Measurements from ENCODE around the gene TREM2.

Gene TREM2

GRCh38 chr6:41182069-41183034 lies 19.4 kb upstream of the TREM2 start:
- DNase-seq: peak; percentile 41

GRCh38 chr6:41181566-41181965 lies 18.6 kb upstream of the TREM2 start:
- DNase-seq: no peak

DNA sequence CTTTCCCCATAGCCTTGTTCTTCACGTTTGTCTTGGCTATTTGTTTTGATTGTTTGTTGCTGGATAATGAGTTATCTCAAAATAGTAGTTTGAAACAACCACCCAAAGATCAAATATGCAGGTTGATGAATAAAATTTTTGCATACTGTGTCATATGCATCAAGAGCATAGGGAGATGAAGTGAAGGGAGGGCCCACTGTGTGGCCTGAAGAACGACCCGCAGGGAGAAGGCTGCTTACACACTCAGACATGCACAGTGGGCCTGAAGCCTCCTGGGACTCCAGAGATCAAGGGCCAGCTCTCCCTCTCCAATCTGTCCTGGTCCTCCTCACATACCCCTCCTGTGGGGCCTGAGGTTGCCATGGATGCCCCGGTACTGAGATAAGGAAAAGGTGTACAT lies 16.2 kb upstream of the TREM2 start:
- no peak for DNase-seq

- DNase-seq: no peak
Observed at GRCh38 chr6:41177695-41178094, 14.8 kb upstream of the TREM2 start.

DNA sequence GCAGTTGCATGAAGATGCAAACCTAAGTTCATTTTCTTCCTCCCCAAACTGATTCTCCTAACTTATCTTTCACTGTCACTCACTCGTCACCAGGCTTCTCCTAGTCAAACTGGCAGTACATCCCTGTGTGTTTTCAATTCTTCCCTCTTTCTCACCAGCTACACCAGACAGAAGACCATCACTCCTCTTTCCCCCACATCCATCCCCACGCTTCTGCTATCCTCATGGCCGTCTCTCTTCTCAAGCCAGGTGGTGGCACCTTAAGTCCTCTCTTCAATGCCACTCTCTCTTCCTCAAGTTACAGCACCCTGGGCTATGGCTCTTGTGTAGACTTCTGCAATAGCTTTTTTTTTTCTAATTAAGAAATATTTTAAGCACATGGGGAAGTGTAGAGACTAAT lies 14.4 kb upstream of the TREM2 start:
- no peak for DNase-seq

DNA sequence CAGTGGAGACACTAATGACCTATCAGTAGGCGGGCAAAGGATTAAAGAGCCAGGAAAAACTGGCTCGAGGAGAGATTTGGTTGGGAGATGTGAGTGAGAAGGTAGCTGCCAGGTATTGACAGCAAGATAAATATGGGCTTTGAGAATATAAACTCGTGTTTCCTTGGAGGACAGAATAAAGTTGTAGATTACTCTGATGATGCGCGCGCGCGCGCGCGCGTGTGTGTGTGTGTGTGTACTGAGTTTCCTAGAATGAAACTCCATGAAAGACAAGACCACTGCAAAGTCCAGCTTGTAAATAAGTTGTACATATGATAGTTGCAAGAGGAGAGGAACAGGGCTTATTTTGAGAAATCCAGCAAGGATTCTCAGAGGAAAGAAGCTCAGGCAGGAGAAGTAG lies 13.3 kb upstream of the TREM2 start:
- no peak for DNase-seq

DNA sequence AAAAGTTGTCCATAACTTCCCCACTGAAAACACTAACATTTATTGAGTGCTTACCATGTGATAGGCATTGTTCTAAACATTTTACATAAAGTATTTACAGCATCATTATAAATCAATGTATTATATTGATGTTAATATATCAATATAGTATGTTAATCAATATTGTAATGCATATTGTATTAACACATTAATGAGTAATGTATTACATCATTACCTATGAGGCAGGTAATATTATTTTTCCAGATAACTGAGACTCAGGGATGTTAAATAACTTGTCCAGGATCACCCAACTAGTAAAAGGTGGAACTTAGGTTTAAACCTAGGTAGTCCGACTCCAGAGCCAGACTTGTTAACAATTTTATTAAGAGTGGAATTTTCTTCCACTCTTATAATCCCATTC lies 12.2 kb upstream of the TREM2 start:
- DNase-seq: no peak

GRCh38 chr6:41174610-41175009 lies 11.7 kb upstream of the TREM2 start:
- no peak for DNase-seq

GRCh38 chr6:41171908-41172307 lies 9.0 kb upstream of the TREM2 start:
- no peak for DNase-seq

DNA sequence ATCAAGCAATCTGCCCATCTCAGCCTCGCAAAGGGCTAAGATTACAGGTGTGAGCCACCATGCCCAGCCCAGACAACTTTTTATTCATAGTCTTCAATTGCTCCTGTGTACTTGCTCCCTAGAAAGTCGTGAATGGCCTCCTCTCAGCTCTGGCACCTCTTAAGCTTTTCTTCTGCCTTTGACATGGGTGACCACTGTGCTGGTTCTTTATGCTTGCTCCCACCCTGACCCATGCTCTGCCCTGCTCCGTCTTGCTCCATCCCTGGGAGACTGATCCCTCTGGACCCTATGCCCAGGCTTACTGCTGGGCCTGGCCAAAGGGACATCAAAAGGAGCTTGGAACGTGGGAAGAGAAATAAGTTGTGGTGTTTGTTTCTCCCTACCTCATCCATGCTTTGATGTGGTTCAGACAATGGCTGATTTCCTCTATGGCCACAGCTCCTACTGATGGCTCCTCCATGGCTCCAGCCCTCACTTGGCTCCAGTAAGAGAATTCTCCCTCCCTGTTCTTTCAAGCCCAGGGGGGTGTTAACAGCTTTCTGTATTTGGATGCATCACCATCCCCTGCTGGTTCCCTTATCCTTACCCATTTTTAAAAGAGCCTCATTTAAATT lies 7.7 kb upstream of the TREM2 start:
- DNase-seq: no peak

GRCh38 chr6:41167173-41167963 lies 4.5 kb upstream of the TREM2 start:
- no peak for DNase-seq

DNA sequence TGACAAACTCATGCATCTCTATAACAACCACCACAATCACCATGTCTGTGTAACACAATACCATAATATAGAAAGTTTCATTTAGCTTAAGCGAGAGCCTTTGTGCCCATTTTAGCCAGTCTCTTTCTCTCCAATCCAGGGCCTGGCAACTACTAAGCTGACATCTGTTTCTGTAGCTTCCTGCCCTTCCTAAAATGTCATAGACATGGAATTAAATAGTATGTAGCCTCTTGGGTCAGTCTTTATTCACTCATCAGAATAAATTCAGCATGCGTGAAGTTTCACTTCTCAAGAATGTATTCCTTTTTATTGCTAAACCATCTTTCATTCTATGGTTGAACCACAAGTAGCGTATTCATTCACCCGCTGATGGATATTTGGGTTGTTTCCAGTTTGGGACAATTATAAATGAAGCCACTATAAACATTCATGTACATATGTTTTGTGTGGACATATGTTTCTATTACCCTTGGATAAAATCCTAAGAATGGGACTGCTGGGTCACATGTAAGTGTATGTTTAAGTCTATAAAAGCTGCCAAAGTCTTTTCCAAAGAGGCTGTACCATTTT lies 1.7 kb upstream of the TREM2 start:
- DNase-seq: no peak

DNA sequence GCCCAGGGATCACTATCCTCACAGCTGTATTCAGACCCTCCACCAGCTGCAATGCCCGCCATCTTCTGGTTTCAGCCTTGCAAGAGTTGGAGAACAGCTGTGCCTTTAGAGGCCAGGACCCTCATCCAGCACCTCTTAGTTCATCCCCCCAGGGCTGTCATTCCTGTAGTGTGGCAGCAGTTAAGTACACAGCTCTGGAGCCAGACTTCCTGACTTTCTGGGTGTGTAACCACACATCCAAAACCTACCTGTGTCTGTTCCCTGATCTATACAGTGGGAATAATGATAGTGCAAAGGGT lies 452 bp upstream of the TREM2 start:
- no peak for DNase-seq

DNA sequence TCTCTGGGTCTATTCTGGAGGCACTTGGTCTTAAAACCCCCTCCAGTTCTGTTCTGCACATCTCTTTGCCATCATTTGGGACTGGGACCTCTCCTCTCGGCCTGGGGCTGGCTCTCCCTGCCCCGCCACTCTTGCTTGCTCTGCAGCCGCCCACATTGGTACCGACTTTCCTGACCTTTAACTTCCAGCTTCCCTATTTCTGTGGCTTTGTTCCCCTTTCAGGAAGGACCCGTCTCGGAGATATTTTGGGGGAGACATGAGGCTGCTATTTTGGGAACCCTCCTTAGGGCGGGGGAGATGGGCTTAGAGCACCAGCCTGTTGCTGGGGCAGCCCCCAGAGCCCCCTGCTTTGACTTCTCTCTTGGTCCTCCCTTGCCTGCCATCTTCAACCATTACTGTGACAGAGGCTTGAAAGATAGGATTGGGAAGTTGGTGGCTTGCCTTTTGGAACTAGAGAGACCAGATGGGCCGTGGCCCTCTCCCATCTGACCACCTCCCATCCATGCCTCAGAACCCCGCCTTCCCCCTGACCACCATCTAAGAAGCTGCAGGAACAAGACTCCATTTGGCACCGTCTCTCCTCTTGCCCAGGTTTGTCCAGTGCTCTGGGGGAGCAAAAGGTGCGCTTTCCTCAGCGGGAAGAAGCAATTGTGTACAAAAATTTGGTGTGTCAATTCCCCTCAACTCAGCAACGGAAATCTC lies 914 bp downstream of the TREM2 start:
- DNase-seq: no peak

DNA sequence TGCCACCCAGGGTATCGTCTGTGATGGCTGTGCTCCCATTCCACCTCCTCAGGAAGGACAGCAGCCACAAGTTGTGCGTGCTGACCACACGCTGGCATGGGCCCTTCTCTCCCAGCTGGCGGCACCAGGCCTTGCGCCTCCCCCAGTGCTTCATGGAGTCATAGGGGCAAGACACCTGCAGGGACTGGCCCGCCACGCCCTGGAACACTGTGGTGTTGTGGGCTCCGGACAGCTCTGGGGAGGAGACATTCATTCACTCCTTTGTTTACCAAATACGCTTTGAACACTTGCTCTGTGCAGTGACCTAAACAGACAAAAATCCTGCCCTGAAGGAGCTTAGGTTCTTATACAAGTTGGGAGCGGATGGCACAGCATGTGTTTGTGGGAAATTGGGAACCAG lies 1.5 kb downstream of the TREM2 start:
- no peak for DNase-seq

GRCh38 chr6:41160933-41161332 lies 2.0 kb downstream of the TREM2 start:
- no peak for DNase-seq

DNA sequence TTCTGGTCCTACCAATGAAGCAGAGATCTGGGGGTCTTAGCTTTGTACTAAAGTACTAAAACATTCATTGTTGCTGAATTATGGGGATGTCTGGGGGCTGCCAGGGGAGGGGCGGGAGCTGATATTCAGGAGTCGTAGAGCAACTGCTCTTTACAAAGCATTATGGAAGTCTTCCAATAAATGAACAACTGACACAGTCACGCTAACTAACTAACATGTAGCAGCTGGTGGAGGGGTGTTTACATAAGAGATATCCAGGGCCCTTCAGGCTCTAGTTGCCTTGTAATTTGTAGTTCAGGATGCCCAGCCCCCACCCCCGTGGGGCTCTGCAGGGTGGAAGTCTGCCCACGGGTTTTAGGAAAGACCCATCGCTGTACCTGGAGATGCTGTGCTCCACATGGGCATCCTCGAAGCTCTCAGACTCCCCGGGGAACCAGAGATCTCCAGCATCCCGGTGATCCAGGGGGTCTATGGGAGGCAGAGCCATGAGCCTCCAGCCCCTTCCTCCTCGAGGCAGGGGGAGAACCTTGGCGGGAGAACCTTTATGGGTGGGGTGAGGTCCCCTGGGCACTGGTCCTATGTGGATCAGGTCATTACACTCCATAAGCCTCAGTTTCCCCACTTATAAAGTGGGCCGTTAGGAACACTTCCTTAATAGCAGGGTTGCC lies 3.4 kb downstream of the TREM2 start:
- no peak for DNase-seq

GRCh38 chr6:41157323-41157722 lies 5.6 kb downstream of the TREM2 start:
- no peak for DNase-seq

DNA sequence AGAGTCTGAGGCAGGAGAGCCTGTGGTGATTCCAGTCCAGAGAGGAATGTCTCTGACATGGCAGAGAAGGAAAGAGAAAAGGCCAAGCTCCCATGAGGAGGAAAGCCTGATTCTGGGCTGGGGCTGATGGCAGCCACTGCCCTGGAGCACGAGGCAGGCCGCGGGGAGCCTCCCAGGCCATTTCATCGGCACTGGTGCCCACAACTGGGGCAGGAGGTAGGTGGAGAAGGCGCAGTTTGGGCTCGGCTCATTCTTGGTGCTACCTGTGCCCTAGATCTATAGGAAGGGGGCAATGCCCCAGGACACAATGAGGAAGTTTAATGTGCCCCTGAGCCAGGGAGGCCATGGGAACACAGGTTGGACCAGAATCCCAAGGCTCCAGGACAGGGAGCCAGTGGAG lies 6.1 kb downstream of the TREM2 start:
- DNase-seq: no peak

GRCh38 chr6:41156001-41156400 lies 6.9 kb downstream of the TREM2 start:
- no peak for DNase-seq

DNA sequence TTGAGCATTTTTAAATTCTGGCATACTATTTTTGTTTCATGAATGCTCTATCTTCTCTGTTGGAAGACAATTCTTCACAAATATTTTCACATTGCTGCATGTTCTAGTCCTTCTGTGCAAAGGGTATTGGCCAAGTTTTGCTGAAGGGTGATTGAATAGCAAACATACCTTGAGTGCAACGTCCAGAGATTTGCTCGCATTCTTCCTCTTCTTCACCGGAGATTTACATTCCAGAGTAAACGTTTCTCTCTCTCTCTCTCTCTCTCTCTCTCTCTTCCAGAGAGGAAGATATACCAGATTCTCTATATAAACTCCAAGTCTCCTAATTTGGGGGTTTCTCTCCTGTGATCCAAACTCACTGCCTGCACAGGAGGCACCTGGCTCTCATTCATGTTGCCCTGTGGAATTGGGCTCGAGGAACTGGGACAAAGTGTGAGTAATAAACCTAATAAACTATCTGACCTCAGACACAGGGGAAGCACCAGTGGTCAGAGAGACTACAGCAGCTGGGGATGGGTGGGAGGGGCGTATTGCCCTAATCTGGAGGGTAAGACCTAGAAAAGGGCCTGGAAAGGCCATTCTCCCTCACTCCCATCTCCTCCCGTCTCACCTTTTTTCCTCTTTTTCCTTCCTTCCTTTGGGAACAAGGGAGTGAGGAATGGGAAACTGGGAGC lies 7.6 kb downstream of the TREM2 start:
- no peak for DNase-seq

Data from activated naive CD4-positive, alpha-beta T cell treated with anti-CD3 and anti-CD28 coated beads, Interleukin-2, amount 50 U/mL, for 16 hours (primary cell).